NCI-H2227 (cell line): ENCODE measurements around the gene TPCN2.

Experiments used
- DNase-seq: peaks from one replicate; lab custom pipeline; 2025; ENCODE audit not compliant: unreplicated experiment; lab: John Stamatoyannopoulos, UW

Gene TPCN2

GRCh38 chr11:69180226-69180625, 131.5 kb downstream of the TPCN2 start:
- DNase-seq = no peak

GRCh38 chr11:69180726-69181125, 132.0 kb downstream of the TPCN2 start:
- DNase-seq = no peak

- no peak for DNase-seq
Observed at GRCh38 chr11:69183613-69184012, 134.9 kb downstream of the TPCN2 start.
